GDM1 (cell line): ENCODE data around the gene MADCAM1.
A peak's percentile ranks its signal among the peaks of the same experiment; 100 is the strongest.

ENCODE experiments used
- DNase-seq: peaks from one replicate; lab custom pipeline; 2025; lab: John Stamatoyannopoulos, UW

MADCAM1 gene

GRCh38 chr19:488505-489417 is 7.5 kb upstream of the MADCAM1 start:
- DNase-seq = peak; percentile 92

DNA sequence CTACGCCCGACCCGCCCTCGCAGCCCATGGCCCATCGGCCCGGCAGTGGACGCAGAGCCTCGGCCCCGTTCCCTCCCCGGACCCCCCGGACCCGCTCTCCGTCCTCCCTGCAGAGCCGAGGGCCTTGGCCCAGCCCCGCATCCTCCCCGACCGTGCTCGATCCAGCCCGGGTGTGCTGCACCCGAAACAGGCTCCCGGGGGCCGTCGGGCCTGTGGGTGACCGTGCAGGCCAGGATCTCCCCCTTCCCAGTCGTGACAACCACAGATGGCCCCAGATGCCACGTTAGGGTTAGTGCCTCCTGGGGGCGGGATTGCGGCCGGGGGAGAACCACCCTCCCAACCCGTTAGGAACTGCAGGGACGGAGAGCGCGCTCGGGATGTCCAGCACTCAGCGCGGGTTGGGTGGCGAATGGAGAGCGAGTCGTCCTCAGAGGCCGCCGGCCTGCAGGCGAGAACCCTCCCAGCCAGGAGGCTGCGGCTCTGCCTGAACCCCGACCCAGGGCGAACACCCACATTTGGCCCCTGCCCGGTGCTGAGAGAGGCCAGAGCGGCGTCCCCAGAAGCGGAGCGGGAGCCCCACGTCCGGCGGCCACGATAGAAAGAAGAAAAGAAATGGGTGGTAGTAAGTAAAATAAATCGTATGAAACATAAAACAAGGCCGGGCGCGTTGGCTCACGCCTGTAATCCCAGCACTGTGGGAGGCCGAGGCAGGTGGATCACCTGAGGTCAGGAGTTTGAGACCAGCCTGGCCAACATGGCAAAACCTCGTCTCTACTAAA is 6.7 kb upstream of the MADCAM1 start:
- no peak for DNase-seq

DNA sequence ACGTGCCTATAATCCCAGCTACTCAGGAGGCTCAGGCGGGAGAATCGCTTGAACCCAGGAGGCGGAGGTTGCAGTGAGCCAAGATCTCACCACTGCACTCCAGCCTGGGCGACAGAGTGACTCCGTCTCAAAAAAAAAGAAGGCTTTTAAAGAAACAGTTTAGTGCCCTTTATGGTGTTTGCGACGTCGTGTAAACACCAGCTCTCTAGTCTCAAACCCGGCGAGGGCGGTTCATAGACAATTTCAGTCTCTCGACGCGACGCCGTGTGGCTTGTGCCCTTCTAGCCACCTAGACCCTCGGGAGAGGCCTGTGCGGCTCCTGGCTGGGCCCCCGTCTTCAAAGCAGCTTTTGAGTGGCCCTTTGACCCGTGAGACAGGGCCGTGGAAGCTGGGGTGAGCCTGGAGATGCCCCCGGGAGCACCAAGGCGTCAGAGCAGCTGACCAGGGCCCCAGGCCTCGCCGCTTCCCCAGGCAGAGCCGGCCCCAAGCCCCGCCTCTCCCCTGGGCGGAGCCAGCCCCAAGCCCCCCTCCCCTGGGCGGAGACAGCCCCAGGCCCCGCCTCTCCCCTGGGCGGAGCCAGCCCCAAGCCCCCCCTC is 5.0 kb upstream of the MADCAM1 start:
- no peak for DNase-seq

- no peak for DNase-seq
Measured at GRCh38 chr19:492091-492531, 4.2 kb upstream of the MADCAM1 start.

DNA sequence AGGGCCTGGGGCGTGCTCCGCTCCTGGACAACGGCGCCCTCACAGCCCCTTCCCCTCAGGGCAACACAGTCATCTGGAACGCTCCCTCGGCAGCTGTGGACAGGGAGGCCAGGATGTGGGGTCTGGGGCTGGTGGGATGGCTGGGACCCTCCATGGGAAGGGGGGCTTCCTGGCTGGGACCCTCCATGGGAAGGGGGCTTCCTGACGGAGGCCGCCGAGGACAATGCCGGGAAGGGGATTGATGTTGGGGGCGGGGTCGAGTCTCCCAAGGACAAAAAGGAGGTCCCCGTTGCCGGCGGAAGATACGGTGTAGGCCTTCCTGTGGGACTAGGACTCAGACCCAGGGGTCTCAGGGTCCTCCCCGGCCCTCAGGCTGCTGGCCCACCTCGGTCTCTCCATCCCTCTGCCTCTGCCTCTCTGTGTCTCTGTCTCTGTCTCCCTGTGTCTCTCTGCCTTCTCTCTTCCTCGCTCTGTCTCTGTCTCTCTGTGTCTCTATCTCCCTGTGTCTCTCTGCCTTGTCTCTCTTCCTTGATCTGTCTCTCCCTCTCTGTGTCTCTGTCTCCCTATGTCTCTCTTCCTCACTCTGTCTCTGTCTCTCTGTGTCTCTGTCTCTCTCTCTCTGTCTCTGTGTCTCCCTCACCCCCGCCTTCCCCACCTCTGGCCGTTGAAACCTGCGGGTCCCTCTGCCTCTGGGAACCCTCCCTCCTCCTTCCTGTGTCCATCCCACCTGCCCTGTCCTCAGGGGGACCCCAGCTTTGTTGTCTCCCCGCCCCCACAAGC is 2.7 kb upstream of the MADCAM1 start:
- DNase-seq = no peak

GRCh38 chr19:494171-495080 is 1.9 kb upstream of the MADCAM1 start:
- DNase-seq = no peak

DNA sequence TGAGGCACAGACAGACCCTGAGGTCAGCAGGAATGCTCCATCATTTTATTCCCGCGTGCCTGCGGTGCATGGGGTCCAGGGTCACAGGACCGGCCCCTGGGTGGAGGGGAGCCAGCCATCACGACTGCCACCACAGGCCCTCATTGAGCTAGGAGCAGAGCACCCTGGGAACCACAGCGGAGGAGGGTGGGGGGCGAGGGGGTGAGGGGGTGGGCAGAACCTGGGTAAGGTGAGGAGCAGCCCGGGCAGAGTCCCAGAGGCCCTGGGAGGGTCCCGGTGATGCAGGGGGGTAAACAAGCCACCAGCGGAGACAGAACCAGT is 1.2 kb upstream of the MADCAM1 start:
- no peak for DNase-seq

GRCh38 chr19:495402-496111 is 729 bp upstream of the MADCAM1 start:
- no peak for DNase-seq

DNA sequence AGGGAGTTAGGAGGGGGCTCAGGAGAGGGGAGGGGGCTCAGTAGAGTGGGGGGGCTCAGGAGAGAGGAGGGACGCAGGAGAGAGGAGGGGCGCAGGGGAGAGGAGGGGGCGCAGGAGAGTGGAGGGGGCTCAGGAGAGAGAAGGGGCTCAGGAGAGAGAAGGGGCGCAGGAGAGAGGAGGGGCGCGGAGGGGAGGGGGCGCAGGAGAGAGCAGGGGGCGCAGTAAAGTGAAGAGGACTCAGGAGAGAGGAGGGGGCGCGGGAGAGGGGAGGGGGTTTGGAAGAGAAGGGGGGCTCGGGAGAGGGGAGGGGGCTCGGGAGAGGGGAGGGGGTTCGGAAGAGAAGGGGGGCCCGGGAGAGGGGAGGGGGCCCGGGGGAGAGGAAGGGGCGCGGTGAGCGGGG is 700 bp downstream of the MADCAM1 start:
- DNase-seq = no peak

DNA sequence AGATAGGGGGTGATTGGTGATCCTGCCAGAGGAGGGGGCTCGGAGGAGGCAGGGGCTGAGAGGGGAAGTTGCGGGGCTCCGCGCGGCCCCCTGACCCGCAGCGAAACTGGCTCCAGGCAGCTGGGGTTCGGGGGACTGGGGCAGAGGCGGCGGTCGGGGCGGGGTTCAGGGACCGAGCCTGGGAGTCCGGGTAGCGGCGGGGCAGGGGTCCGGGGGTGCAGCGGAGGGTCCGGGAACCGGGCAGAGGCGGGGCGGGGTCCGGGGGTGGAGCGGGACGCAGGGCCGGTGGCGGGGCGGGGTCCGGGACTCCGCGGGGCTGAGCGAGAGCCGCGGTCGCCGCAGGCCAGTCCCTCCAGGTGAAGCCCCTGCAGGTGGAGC is 1.2 kb downstream of the MADCAM1 start:
- DNase-seq = no peak

GRCh38 chr19:497869-498510 is 1.7 kb downstream of the MADCAM1 start:
- no peak for DNase-seq

DNA sequence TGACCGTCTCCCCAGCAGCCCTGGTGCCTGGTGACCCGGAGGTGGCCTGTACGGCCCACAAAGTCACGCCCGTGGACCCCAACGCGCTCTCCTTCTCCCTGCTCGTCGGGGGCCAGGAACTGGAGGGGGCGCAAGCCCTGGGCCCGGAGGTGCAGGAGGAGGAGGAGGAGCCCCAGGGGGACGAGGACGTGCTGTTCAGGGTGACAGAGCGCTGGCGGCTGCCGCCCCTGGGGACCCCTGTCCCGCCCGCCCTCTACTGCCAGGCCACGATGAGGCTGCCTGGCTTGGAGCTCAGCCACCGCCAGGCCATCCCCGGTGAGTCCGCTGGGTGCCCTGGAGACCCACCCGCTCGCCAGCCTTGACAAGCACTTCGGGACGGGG is 2.2 kb downstream of the MADCAM1 start:
- no peak for DNase-seq

DNA sequence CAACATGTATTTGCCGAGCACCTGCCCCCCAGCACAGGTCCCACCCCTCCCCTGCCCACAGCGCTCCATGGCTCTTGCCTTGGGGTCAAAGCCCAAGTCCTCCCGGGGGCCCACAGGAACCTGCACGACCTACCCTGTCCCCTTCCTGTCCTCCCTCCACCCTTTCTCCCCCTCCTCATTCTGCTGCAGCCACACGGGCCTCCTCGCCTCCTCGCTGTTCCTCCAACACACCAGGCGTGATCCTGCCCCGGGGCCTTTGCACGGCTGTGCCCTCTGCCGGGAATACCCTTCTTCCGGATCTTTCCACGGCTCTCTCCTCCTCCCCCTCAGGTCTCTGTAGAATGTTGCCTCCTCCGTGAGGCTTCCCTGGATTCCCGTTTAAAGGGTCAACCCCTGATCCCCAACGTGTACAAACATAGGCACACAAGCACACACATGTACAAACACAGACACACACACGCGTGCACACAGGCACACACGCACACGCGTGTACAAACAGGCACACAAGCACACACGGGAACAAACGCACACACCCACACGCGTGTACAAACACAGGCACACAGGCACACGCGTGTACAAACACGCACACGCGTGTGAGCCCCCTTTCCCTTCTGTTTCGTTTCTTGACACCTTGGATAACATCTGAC is 2.8 kb downstream of the MADCAM1 start:
- no peak for DNase-seq

DNA sequence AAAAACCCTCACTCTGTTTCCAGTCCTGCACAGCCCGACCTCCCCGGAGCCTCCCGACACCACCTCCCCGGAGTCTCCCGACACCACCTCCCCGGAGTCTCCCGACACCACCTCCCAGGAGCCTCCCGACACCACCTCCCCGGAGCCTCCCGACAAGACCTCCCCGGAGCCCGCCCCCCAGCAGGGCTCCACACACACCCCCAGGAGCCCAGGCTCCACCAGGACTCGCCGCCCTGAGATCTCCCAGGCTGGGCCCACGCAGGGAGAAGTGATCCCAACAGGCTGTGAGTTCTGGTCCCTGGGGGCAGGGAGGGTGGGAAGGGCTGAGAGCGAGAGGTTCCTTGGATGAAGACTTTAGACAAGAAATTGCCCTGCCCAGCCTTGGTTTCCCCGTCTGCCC is 5.4 kb downstream of the MADCAM1 start:
- DNase-seq = no peak

DNA sequence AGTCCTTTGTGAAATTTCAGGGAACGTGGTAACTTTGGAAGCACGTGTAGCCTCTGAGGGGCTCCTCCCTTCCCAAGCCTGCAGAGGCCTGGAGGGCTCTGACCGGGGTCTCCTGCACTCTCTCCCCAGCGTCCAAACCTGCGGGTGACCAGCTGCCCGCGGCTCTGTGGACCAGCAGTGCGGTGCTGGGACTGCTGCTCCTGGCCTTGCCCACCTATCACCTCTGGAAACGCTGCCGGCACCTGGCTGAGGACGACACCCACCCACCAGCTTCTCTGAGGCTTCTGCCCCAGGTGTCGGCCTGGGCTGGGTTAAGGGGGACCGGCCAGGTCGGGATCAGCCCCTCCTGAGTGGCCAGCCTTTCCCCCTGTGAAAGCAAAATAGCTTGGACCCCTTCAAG is 8.3 kb downstream of the MADCAM1 start:
- DNase-seq = no peak

DNA sequence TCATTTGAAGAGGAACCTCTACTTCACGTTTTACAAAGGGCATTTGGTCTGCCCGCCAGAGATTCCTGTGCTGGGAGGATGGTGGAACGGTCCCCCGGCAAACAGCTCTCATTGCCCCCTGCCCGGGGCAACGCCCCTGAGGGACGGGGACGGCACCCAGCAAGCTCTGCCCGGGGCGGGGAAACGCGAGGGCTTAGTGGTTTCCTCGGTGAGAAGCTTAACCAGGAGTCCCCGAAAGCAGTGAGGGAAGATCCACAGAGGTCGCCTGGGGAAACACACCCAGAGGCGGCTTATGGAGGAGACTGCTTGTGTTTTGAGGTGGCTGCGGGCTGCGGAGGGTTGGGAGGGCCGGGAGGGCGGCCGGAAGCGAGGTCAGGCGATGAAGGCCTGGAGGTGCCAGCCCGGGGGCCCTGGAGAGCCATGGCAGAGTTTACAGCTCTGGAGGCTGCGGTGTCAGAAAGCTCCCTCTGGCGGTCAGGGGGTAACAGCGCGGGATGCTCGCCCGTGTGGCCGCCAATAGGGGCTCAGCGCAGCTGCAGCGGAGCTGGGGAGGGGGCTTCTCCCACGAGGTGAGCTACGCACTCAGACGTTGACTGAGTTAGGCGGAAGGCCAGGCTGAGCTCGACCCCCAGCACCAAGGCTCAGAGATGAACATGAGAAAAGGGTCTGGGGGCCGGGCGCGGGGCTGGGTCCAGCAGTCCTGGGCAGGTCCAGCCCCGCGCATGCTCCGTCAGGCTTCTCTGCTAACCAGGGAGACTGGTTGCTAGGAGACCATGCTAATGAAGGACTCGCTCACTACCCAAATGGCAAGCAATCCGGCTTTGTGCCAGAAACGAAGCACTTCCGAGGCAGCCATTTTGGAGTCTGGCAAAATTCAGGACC is 10.4 kb downstream of the MADCAM1 start:
- peak; percentile 91 for DNase-seq

DNA sequence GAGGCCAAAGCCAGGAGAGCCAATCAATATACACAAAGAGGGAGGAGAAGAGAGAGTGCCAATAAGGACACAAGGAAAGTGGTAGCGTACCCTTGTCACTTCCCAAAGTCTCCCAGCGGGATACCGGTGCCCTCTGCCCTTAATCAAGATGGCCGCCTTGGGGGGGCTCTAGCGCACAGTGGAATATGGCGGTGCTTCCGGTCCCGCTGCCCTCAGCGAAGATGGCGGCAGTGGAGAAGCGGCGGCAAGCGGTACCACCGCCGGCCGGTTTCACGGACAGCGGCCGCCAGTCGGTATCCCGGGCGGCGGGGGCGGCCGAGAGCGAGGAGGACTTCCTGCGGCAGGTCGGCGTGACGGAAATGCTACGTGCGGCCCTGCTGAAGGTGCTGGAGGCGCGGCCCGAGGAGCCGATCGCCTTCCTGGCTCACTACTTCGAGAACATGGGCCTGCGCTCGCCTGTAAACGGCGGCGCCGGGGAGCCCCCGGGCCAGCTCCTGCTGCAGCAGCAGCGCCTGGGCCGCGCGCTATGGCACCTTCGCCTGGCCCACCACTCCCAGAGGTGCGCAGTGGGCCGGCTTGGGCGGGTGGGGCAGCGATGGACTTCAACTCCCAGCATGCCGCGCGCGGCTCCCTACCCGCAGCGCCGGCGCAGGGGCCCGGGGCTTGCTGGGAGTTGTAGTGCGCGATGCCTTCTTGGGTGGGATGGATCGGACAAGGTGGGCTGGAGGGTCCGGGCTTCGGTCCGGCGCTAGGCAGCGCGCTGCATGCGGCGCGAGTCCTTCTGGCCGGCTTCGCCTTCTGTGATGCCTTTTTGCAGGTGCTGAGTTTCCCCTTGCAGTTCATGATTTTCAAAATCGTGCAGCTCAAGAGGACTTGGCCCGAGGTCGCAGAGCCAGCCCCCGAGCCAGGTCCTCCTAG is 11.3 kb downstream of the MADCAM1 start, which contains the start of gene TPGS1:
TSS of gene TPGS1 (plus strand) at position 212 of the 918 bp plus-strand sequence. CDS start at position 222, 10 bp downstream.
- peak; percentile 97 for DNase-seq
